GM23248 (cell line): Measurements from ENCODE around the gene PACSIN1. TPM values are rescaled to one million over a fixed set of nuclear protein-coding genes. Genes with fewer than 3 reads are reported as not detected.

Experiments
- DNase-seq: peaks from one replicate; pipeline ENCODE4 v3.0.0-alpha.2; 2015
- H2AFZ ChIP-seq: fragments of 200-600 bp; sonication (generic); 2 replicates; pipeline ENCODE4 v1.6.1; 2016; ENCODE audit warnings: antibody characterized with exemption
- H3F3A ChIP-seq: fragments of 200-600 bp; sonication (generic); 2 replicates; pipeline ENCODE4 v1.6.1; 2016; ENCODE audit warnings: mild to moderate bottlenecking, antibody characterized with exemption, mixed run types; ENCODE audit not compliant: insufficient read depth
- H3K27ac ChIP-seq: fragments of 200-600 bp; sonication (generic); 2 replicates; pipeline ENCODE4 v1.5.1; 2016; ENCODE audit warnings: mild to moderate bottlenecking
- H3K27me3 ChIP-seq: fragments of 200-600 bp; sonication (generic); replicated peaks from 2 replicates; pipeline ENCODE4 v1.6.1; 2016; ENCODE audit warnings: mild to moderate bottlenecking; ENCODE audit not compliant: insufficient read depth
- H3K36me3 ChIP-seq: fragments of 200-600 bp; sonication (generic); 2 replicates; pipeline ENCODE4 v1.6.1; 2016; ENCODE audit warnings: low read depth, mild to moderate bottlenecking
- H3K4me1 ChIP-seq: fragments of 200-600 bp; sonication (generic); 2 replicates; pipeline ENCODE4 v1.6.1; 2016; ENCODE audit warnings: mild to moderate bottlenecking; ENCODE audit not compliant: insufficient read depth
- H3K4me2 ChIP-seq: fragments of 200-600 bp; sonication (generic); one replicate; pipeline ENCODE4 v1.6.1; 2016; ENCODE audit warnings: mild to moderate bottlenecking; ENCODE audit not compliant: unreplicated experiment
- H3K4me3 ChIP-seq: fragments of 200-600 bp; sonication (generic); 2 replicates; pipeline ENCODE4 v1.5.1; 2016; ENCODE audit warnings: mild to moderate bottlenecking
- H3K79me2 ChIP-seq: fragments of 200-600 bp; sonication (generic); 2 replicates; pipeline ENCODE4 v1.6.1; 2016; ENCODE audit warnings: mild to moderate bottlenecking; ENCODE audit not compliant: insufficient read depth
- H3K9ac ChIP-seq: fragments of 200-600 bp; sonication (generic); 2 replicates; pipeline ENCODE4 v1.6.1; 2016; ENCODE audit warnings: mild to moderate bottlenecking
- H3K9me2 ChIP-seq: fragments of 200-600 bp; sonication (generic); 2 replicates; pipeline ENCODE4 v1.6.1; 2016; ENCODE audit warnings: mixed run types, mild to moderate bottlenecking, moderate library complexity; ENCODE audit not compliant: insufficient read depth
- H3K9me3 ChIP-seq: fragments of 200-600 bp; sonication (generic); one replicate; pipeline ENCODE4 v1.6.1; 2017; ENCODE audit warnings: low read depth
- H4K20me1 ChIP-seq: fragments of 200-600 bp; sonication (generic); 2 replicates; pipeline ENCODE4 v1.6.0; 2016; ENCODE audit not compliant: insufficient read depth
- EZH2 ChIP-seq: fragments of 200-600 bp; sonication (generic); IDR thresholded peaks from 2 replicates; pipeline ENCODE4 v1.6.1; 2018; ENCODE audit warnings: antibody characterized with exemption, mild to moderate bottlenecking; ENCODE audit not compliant: insufficient read depth, poor library complexity, severe bottlenecking
- EZH2phosphoT487 ChIP-seq: fragments of 200-600 bp; sonication (generic); IDR thresholded peaks from 2 replicates; pipeline ENCODE4 v1.6.1; 2018; ENCODE audit warnings: antibody characterized with exemption, moderate library complexity, mild to moderate bottlenecking, low read depth; ENCODE audit not compliant: insufficient read depth
- WGBS, 2 experiments: methylation state at CpG; one replicate each; pipeline ENCODE4 v1.1.6; 2015 to 2017; ENCODE audit warnings: low lambda C conversion rate in 2 of 2, low coverage in 1 of 2; ENCODE audit errors: missing lambda C conversion rate in 2 of 2; 5-methylcytosine and 5-hydroxymethylcytosine counted together
- in situ Hi-C: fragments of 300-500 bp; cut with MboI; formaldehyde crosslinking; loops from 2 replicates; pipeline ENCODE4 v1.15.0; 2020
- polyA plus RNA-seq: library from polyadenylated mRNA; unstranded; fragments of >200 nt; fragmentation: Nextera tagmentation; extraction: Ambion mirVana; gene quantifications from 2 replicates; pipeline ENCODE4 v1.2.1, GENCODE V29; 2016
- total RNA-seq: library from RNA; depleted of rRNA; stranded (reverse); fragments of >200 nt; shearing (Covaris generic); gene quantifications from 2 replicates; pipeline ENCODE4 v1.2.3, GENCODE V29; 2014

The PACSIN1 gene
- total and polyA plus RNA-seq, 2 experiments from 2014 or later = not detected

DNA sequence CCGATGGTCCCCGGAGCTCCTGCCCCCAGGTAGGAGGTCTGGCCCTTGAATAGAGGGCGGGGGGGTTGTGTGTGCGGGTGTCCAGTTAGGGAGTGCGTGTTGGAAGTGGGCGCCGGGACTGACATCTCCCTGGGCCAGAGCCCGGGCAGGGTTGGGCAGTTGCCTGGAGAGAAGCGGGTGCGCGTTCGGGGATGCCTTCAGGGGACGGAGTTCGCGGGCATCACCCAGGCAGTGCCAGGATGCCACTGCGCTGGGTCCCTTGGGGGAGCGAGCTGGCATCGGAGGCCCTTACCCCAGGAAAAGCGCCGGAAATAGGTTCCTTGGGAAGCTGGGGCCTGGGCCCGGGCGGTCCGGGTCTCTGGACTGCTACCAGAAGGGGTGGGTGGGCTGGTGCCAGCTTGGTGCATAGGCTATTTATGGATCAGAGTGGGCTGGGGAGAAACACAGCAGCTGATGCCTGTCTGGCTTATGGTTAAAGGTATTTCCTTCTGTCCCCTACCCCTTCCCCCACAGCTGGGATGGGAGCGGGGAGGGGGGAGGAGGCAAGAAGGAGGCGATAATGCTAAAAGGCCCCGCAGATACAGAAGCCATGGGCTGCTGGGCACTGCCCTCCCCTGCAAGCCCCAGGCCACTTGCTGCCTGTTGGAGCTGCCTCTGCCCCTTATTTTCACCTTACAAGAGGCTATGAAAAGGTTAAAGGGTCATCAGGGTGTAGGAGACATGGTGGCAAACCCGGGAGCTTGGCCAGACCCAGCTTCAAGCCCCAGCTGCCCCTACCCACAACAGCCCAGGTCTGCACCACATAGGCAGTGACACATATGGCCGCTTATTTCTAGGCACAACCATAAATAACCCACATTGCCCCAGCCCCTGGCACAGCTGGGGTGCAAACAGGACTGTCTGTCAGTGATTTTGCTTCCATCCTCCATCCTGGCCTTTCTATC is 638 bp downstream of the PACSIN1 start:
- Histone ChIP-seq H4K20me1 (no peaks in the 10 kb centered on the region), H3F3A (no peaks in the 10 kb centered on the region), H3K9me2 (no peaks in the 10 kb centered on the region), H3K4me1 (no peaks in the 10 kb centered on the region), H3K4me3 (peak overlapping the region; percentile 61), H3K9me3 (no peaks in the 10 kb centered on the region), H3K4me2 (peak overlapping the region; percentile 51), H3K27me3 (peaks cover 16% of the 10 kb centered on the region), H3K9ac (no peak overlapping the region), H3K27ac (no peak overlapping the region), H3K36me3 (no peaks in the 10 kb centered on the region), H2AFZ (peak overlapping the region; percentile 69), H3K79me2 (no peaks in the 10 kb centered on the region)
- 16 to 19% methylated on average over 26 to 28 of the region's 28 CpGs for WGBS, 2 experiments
- no peak for TF ChIP-seq EZH2phosphoT487
- TF ChIP-seq EZH2 = peak; percentile 56
- in situ Hi-C loops = no loop called here
- no peak for DNase-seq

DNA sequence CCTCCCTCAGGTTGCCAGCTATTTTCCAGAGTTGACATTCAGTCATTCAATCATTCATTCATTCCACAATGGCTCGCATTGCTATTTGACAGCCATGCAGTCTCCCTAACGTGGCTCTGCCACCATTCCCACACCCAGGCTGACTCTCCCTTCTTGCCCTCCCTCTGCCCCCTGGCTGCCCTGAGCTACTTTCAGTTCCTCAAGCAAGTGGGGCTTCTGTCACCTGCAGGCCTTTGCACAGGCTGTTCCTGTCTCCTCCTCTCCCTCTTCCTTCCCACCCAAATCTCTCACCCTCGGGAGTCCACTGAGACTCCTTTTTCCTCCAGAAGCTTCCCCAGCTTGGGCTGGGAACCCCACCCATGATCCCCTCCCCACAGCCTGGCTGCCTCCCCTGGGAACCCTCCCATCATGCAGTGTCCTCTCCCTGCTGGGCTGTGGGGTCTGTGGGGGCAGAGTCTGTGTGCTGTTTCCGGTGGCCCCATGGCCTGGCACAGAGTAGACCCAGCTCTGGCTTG is 2.6 kb downstream of the PACSIN1 start:
- Histone ChIP-seq H3K36me3 (no peaks in the 10 kb centered on the region), H3K9me3 (no peaks in the 10 kb centered on the region), H3K4me2 (no peak overlapping the region), H3K4me3 (no peak overlapping the region), H2AFZ (no peak overlapping the region), H3K9me2 (no peaks in the 10 kb centered on the region), H3K79me2 (no peaks in the 10 kb centered on the region), H3K4me1 (no peaks in the 10 kb centered on the region), H3F3A (no peaks in the 10 kb centered on the region), H3K9ac (no peak overlapping the region), H3K27me3 (peaks cover 16% of the 10 kb centered on the region), H4K20me1 (no peaks in the 10 kb centered on the region), H3K27ac (no peak overlapping the region)
- 91 to 97% methylated on average over 2 to 4 of the region's 4 CpGs for WGBS, 2 experiments
- in situ Hi-C loops = no loop called here
- no peak for DNase-seq
- TF ChIP-seq EZH2phosphoT487 = no peak

DNA sequence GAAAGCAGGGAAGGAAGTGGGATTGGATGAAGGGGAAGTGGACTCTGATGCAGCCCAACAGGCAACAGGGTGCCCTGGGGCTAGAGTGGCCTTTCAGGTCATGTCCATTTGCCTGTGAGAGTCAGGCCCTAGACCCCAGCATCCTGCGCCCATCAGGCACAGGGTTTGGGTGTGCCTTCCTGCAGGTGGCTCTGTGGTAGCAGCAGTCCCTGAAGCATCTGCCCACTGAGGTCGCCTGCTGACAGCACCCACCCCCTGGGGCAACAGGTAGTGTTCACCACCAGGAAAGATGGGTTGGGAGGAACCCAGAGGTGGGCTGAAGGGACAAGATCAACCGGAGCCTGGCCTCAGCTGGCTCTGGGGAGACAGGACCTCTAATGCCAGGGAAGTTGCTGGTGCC is 3.6 kb downstream of the PACSIN1 start:
- no peak for DNase-seq
- no peaks in the 10 kb centered on the region for H3K4me1 ChIP-seq
- H2AFZ ChIP-seq = no peak overlapping the region
- H3K9ac ChIP-seq = no peak overlapping the region
- no peak overlapping the region for H3K4me2 ChIP-seq
- in situ Hi-C loops = no loop called here
- no peak overlapping the region for H3K4me3 ChIP-seq
- 84 to 87% methylated on average over 3 of the region's 3 CpGs for WGBS, 2 experiments
- H3K27me3 ChIP-seq = peaks cover 19% of the 10 kb centered on the region
- H3K79me2 ChIP-seq = no peaks in the 10 kb centered on the region
- H3K27ac ChIP-seq = no peak overlapping the region
- no peaks in the 10 kb centered on the region for H3K9me2 ChIP-seq
- no peaks in the 10 kb centered on the region for H4K20me1 ChIP-seq
- TF ChIP-seq EZH2phosphoT487 (no peak), EZH2 (no peak)
- H3K9me3 ChIP-seq = no peaks in the 10 kb centered on the region
- no peaks in the 10 kb centered on the region for H3K36me3 ChIP-seq
- no peaks in the 10 kb centered on the region for H3F3A ChIP-seq

GRCh38 chr6:34472425-34472824 is 6.5 kb downstream of the PACSIN1 start:
- no peak overlapping the region for H3K4me2 ChIP-seq
- no peaks in the 10 kb centered on the region for H4K20me1 ChIP-seq
- H3K27ac ChIP-seq = no peak overlapping the region
- H3K9me2 ChIP-seq = no peaks in the 10 kb centered on the region
- in situ Hi-C loops = no loop called here
- 0 out of 2 replicates have a peak, but pooled peaks cover 4% of the 10 kb centered on the region for H3K27me3 ChIP-seq
- H3K79me2 ChIP-seq = no peaks in the 10 kb centered on the region
- no peak overlapping the region for H3K4me3 ChIP-seq
- TF ChIP-seq EZH2 = no peak
- H3K9ac ChIP-seq = no peak overlapping the region
- no peaks in the 10 kb centered on the region for H3K36me3 ChIP-seq
- 65 to 70% methylated on average over 5 of the region's 5 CpGs for WGBS, 2 experiments
- H3K9me3 ChIP-seq = no peaks in the 10 kb centered on the region
- no peaks in the 10 kb centered on the region for H3K4me1 ChIP-seq
- H3F3A ChIP-seq = no peaks in the 10 kb centered on the region
- H2AFZ ChIP-seq = no peak overlapping the region
- DNase-seq = no peak
